Measurements from ENCODE around the gene SSC5D.

- TF ChIP-seq POLR2A (IDR thresholded peaks at IDR 0.05; ENCODE audit: low read length) (no peak), GATA1 (IDR thresholded peaks at IDR 0.05; ENCODE audit: low read depth, low read length) (no peak)
Measured at GRCh38 chr19:55467236-55468053, 20.8 kb upstream of the SSC5D start.

All from erythroblast (primary cell).